Breast epithelium (tissue), 3 donors: ENCODE measurements around the gene ATG3.

Experiments
- CTCF ChIP-seq, 3 donors: fragments of 450-650 bp; IDR thresholded peaks; one replicate each; pipeline ENCODE4 v1.5.1; 2016 to 2017; ENCODE audit warnings: antibody characterized with exemption in 3 of 3, mild to moderate bottlenecking in 3 of 3, moderate library complexity in 3 of 3
- POLR2A ChIP-seq: fragments of 450-650 bp; IDR thresholded peaks from one replicate; pipeline ENCODE4 v1.6.1; 2016; ENCODE audit warnings: antibody characterized with exemption, mild to moderate bottlenecking, moderate library complexity
- POLR2AphosphoS5 ChIP-seq, 3 donors: sonication (generic); formaldehyde crosslinking; IDR thresholded peaks; one replicate each; pipeline ENCODE4 v1.6.1; 2017; ENCODE audit warnings: antibody characterized with exemption in 3 of 3

- no peak for TF ChIP-seq CTCF (IDR thresholded peaks at IDR 0.05)
- no peak for TF ChIP-seq POLR2A
- no peak for TF ChIP-seq POLR2AphosphoS5 (IDR thresholded peaks at IDR 0.05)
Observed at GRCh38 chr3:112604536-112604935, 42.8 kb upstream of the ATG3 start.
